ENCODE data around the gene PRLR.

DNA sequence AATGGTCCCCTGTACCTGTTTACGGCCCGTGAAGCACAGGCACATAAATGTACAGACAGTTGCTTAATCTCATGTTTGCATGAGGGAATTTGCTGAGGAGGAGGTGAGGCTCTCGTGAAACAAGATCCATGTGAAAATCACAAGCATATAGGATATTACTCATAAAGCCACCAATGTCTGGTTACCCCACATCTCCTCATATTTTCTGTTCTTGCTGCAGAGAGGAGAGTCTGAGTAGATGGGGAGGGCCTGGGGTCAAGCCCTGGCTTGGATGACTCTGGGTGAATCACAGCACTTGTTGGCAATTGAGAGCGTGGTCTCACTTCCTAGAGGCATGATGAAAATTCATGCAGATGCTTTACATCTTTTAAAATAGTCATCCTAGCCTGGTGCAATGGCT is 183.5 kb downstream of the PRLR start:
- no peak for TF ChIP-seq POLR2A (IDR thresholded peaks at IDR 0.05)
- TF ChIP-seq, protein P1, sequence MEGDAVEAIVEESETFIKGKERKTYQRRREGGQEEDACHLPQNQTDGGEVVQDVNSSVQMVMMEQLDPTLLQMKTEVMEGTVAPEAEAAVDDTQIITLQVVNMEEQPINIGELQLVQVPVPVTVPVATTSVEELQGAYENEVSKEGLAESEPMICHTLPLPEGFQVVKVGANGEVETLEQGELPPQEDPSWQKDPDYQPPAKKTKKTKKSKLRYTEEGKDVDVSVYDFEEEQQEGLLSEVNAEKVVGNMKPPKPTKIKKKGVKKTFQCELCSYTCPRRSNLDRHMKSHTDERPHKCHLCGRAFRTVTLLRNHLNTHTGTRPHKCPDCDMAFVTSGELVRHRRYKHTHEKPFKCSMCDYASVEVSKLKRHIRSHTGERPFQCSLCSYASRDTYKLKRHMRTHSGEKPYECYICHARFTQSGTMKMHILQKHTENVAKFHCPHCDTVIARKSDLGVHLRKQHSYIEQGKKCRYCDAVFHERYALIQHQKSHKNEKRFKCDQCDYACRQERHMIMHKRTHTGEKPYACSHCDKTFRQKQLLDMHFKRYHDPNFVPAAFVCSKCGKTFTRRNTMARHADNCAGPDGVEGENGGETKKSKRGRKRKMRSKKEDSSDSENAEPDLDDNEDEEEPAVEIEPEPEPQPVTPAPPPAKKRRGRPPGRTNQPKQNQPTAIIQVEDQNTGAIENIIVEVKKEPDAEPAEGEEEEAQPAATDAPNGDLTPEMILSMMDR (IDR thresholded peaks at IDR 0.05): no peak
